GM10847 (cell line): Measurements from ENCODE around the gene SETD6.

Experiments
- POLR2A ChIP-seq: IDR thresholded peaks from 2 replicates; pipeline ENCODE4 v1.6.1; 2011; ENCODE audit not compliant: insufficient read length; ENCODE audit errors: extremely low read depth

Gene SETD6

GRCh38 chr16:58487566-58488351 lies 27.6 kb upstream of the SETD6 start:
- TF ChIP-seq POLR2A: no peak

GRCh38 chr16:58488531-58488930 lies 26.8 kb upstream of the SETD6 start:
- TF ChIP-seq POLR2A: no peak

GRCh38 chr16:58490065-58490464 lies 25.3 kb upstream of the SETD6 start:
- no peak for TF ChIP-seq POLR2A

- TF ChIP-seq POLR2A: no peak
Observed at GRCh38 chr16:58492066-58492465, 23.3 kb upstream of the SETD6 start.

GRCh38 chr16:58492735-58493134 lies 22.6 kb upstream of the SETD6 start:
- no peak for TF ChIP-seq POLR2A

GRCh38 chr16:58493756-58494431 lies 21.4 kb upstream of the SETD6 start:
- no peak for TF ChIP-seq POLR2A

GRCh38 chr16:58494981-58495520 lies 20.3 kb upstream of the SETD6 start:
- no peak for TF ChIP-seq POLR2A

- no peak for TF ChIP-seq POLR2A
Observed at GRCh38 chr16:58495521-58496331, 19.6 kb upstream of the SETD6 start.

- no peak for TF ChIP-seq POLR2A
Observed at GRCh38 chr16:58497468-58497867, 17.8 kb upstream of the SETD6 start.

GRCh38 chr16:58497935-58498334 lies 17.4 kb upstream of the SETD6 start:
- TF ChIP-seq POLR2A: no peak

- no peak for TF ChIP-seq POLR2A
Observed at GRCh38 chr16:58498341-58499091, 16.8 kb upstream of the SETD6 start.

- TF ChIP-seq POLR2A: no peak
Observed at GRCh38 chr16:58499092-58499511, 16.2 kb upstream of the SETD6 start.

GRCh38 chr16:58499615-58500351 lies 15.5 kb upstream of the SETD6 start, which contains the start of gene NDRG4:
Gene NDRG4, plus strand, starts transcription at chr16:58500143. Its CDS starts 106 bp downstream, at chr16:58500249.
- no peak for TF ChIP-seq POLR2A

GRCh38 chr16:58500430-58501241 lies 14.7 kb upstream of the SETD6 start:
- no peak for TF ChIP-seq POLR2A
